ENCODE data around the gene POU6F2. TPM values are rescaled to one million over a fixed set of nuclear protein-coding genes. Genes with fewer than 3 reads are reported as not detected.

The POU6F2 gene
- not detected in 2 replicates for total RNA-seq

GRCh38 chr7:38977685-38978084 is at the start of gene POU6F2:
Gene POU6F2, plus strand, starts transcription at chr7:38977909. Its CDS starts 45 bp downstream, at chr7:38977954.

Small RNA genes lying within 50 kb of the gene (small RNA-seq; reads per million reads assigned to genes)
- 4.6 reads per million, percentile 92 among the genes with 10 or more reads in this experiment for gene SNORA20B

Other genes starting within 250 kb of the POU6F2 start
- gene VPS41, start 68.7 kb upstream of the POU6F2 start, total RNA-seq: 36.4 and 39.3 TPM in 2 replicates